Measurements from ENCODE around the gene USP17L12.
"Not testable (repeated sequence)": the region's sequence is repeated elsewhere in the genome, so short reads cannot be mapped to it uniquely, and the experiment has no call there.

DNA sequence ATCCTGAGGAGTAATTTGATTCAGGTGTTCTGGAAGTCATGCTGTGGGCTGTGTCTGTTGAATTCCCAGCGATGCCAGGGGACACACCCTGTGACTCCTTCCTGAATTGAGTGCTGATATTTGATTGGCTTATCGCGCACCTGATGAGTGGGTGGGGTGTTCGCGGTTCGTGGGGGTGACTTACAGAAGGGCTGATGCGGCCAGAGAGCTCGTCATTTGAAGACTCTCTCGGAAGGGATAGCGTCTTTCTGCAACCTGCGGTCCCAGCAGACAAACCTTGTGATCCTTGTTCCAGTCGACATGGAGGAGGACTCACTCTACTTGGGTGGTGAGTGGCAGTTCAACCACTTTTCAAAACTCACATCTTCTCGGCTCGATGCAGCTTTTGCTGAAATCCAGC is 4.6 kb downstream of the USP17L12 start, which contains the start of gene USP17L13:
- TF ChIP-seq, protein P1, sequence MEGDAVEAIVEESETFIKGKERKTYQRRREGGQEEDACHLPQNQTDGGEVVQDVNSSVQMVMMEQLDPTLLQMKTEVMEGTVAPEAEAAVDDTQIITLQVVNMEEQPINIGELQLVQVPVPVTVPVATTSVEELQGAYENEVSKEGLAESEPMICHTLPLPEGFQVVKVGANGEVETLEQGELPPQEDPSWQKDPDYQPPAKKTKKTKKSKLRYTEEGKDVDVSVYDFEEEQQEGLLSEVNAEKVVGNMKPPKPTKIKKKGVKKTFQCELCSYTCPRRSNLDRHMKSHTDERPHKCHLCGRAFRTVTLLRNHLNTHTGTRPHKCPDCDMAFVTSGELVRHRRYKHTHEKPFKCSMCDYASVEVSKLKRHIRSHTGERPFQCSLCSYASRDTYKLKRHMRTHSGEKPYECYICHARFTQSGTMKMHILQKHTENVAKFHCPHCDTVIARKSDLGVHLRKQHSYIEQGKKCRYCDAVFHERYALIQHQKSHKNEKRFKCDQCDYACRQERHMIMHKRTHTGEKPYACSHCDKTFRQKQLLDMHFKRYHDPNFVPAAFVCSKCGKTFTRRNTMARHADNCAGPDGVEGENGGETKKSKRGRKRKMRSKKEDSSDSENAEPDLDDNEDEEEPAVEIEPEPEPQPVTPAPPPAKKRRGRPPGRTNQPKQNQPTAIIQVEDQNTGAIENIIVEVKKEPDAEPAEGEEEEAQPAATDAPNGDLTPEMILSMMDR (IDR thresholded peaks at IDR 0.05): not testable (repeated sequence)
- not testable (repeated sequence) for TF ChIP-seq ZFX (IDR thresholded peaks at IDR 0.05; ENCODE audit: borderline replicate concordance)
